ENCODE results near the gene RASA2. TPM values are rescaled to one million over a fixed set of nuclear protein-coding genes. Genes with fewer than 3 reads are reported as not detected.
A peak's percentile ranks its signal among the peaks of the same experiment; 100 is the strongest.

RASA2 gene
- total and polyA plus RNA-seq, 9 of the 15 experiments (the other 6 are each of a cell fraction or from before 2014, with no cell fraction given): 2.0 to 12.8 (median 9.5) TPM

GRCh38 chr3:141460097-141460704 lies 26.6 kb upstream of the RASA2 start (continued):
- TF ChIP-seq RERE (CRISPR knock-in tag; IDR thresholded peaks at IDR 0.05; ENCODE audit: borderline replicate concordance): no peak
- TF ChIP-seq LCOR (CRISPR knock-in tag; IDR thresholded peaks at IDR 0.05): no peak
- no peak for TF ChIP-seq IFI16 (CRISPR knock-in tag; IDR thresholded peaks at IDR 0.05)
- no peak for TF ChIP-seq HDGF (IDR thresholded peaks at IDR 0.05)
- peak; percentile 96 to 97 for TF ChIP-seq RAD21 (CRISPR knock-in tag; conservative IDR thresholded peaks at IDR 0.05 in 1 of 2, IDR thresholded peaks at IDR 0.05 in 1 of 2)
- TF ChIP-seq RCOR1 (IDR thresholded peaks at IDR 0.05; ENCODE audit: borderline replicate concordance in 1 of 2, low read depth in 2 of 2, low read length in 2 of 2): peak in 1 of 2 experiments; percentile 84; a peak in 1 of 4 replicates
- no peak for TF ChIP-seq PTBP1 (IDR thresholded peaks at IDR 0.05; ENCODE audit: low read depth, low read length)
- TF ChIP-seq SPI1 (IDR thresholded peaks at IDR 0.05; ENCODE audit: borderline replicate concordance, low read depth, low read length): no peak
- TF ChIP-seq ELF1 (tag; IDR thresholded peaks at IDR 0.05): no peak
- no peak for TF ChIP-seq ZNF197 (CRISPR knock-in tag; IDR thresholded peaks at IDR 0.05; ENCODE audit: low read depth)
- TF ChIP-seq RBM39 (optimal IDR thresholded peaks at IDR 0.05; ENCODE audit: low read depth, low read length): no peak
- no peak for TF ChIP-seq ZNF444 (CRISPR knock-in tag; IDR thresholded peaks at IDR 0.05)
- no peak for TF ChIP-seq EP300 (IDR thresholded peaks at IDR 0.05; ENCODE audit: low read length)
- TF ChIP-seq NR4A1 (CRISPR knock-in tag; IDR thresholded peaks at IDR 0.05): no peak
- no peak for TF ChIP-seq NR4A1 (tag; IDR thresholded peaks at IDR 0.05)
- TF ChIP-seq PBX2 (CRISPR knock-in tag; IDR thresholded peaks at IDR 0.05; ENCODE audit: low read depth): no peak
- peak; percentile 41; the same call in 1 of the 2 replicates for TF ChIP-seq PBX2 (tag; conservative IDR thresholded peaks at IDR 0.05; ENCODE audit: low read depth)
- no peak for TF ChIP-seq KLF6 (CRISPR knock-in tag; IDR thresholded peaks at IDR 0.05; ENCODE audit: borderline replicate concordance)
- TF ChIP-seq SNRNP70 (optimal IDR thresholded peaks at IDR 0.05; ENCODE audit: low read depth, low read length): no peak
- no peak for TF ChIP-seq KDM4B (IDR thresholded peaks at IDR 0.05; ENCODE audit: borderline replicate concordance in 2 of 2, low read depth in 1 of 2)

All from K562 (cell line).